Endothelial cell of umbilical vein (primary cell): ENCODE results near the gene AGAP3. TPM values are rescaled to one million over a fixed set of nuclear protein-coding genes. Genes with fewer than 3 reads are reported as not detected.

Experiments
- BruUV-seq: library from RNA; stranded (reverse); fragments of 400-500 nt; replicated peaks from 2 replicates; lab custom pipeline; 2021; lab: Mats Ljungman, UMichigan
- CTCF ChIA-PET: fragments of 300-600, 350-600 bp; sonication (Branson Sonifier 250); formaldehyde crosslinking; loops from one replicate; lab custom pipeline; 2021; ENCODE audit warnings: antibody characterized with exemption, inconsistent platforms; lab: Charles Lee
- POLR2A ChIA-PET: fragments of 300-600, 350-600 bp; sonication (Branson Sonifier 250); formaldehyde crosslinking; loops from one replicate; lab custom pipeline; 2021; ENCODE audit warnings: antibody characterized with exemption, inconsistent platforms; lab: Charles Lee
- DNase-seq: peaks from one replicate; pipeline ENCODE4 v3.0.0-alpha.2; 2011; ENCODE audit warnings: low read depth, low spot score
- FAIRE-seq: peaks from 2 replicates; lab custom pipeline; 2011; peaks lifted over from hg19 to GRCh38; lab: Jason Lieb, UNC
- H2AFZ ChIP-seq: 2 replicates; pipeline ENCODE4 v1.6.0; 2012; ENCODE audit warnings: low read depth, low read length, control low read depth, inconsistent platforms
- H3K27ac ChIP-seq: 2 replicates; pipeline ENCODE4 v1.5.1; 2011; ENCODE audit warnings: low read depth, mild to moderate bottlenecking, control low read depth, low read length, moderate library complexity; ENCODE audit not compliant: insufficient read depth
- H3K27me3 ChIP-seq, 2 experiments: 2 replicates each; pipeline versions ENCODE4 v1.6.0 to v1.6.1; 2011; ENCODE audit warnings: low read length in 2 of 2, mixed read lengths in 1 of 2; ENCODE audit not compliant: control insufficient read depth in 2 of 2, insufficient read depth in 2 of 2
- H3K36me3 ChIP-seq, 2 experiments: 2 replicates in 1 of 2; 3 replicates in 1 of 2; pipeline ENCODE4 v1.5.1; 2011; ENCODE audit warnings: low read length in 2 of 2, mild to moderate bottlenecking in 1 of 2, moderate library complexity in 1 of 2; ENCODE audit not compliant: control insufficient read depth in 2 of 2, insufficient read depth in 2 of 2; ENCODE audit errors: extremely low read depth in 1 of 2
- H3K4me1 ChIP-seq: 3 replicates; pipeline ENCODE4 v1.5.1; 2011; ENCODE audit warnings: mild to moderate bottlenecking, low read length; ENCODE audit not compliant: control insufficient read depth, insufficient read depth; ENCODE audit errors: extremely low read depth
- H3K4me2 ChIP-seq: 2 replicates; pipeline ENCODE4 v1.6.1; 2011; ENCODE audit warnings: low read length, control low read depth, mixed read lengths; ENCODE audit not compliant: insufficient read depth
- H3K4me3 ChIP-seq, 3 experiments: fragments of 200-600 bp in 1 of 3; sonication (generic), shearing (Covaris generic) in 1 of 3; replicated peaks in 1 of 3; 2 replicates each; pipeline ENCODE4 v1.5.1; 2011 to 2016; ENCODE audit warnings: control low read depth in 3 of 3, low read length in 3 of 3, mild to moderate bottlenecking in 2 of 3, inconsistent platforms in 1 of 3, low read depth in 1 of 3, moderate library complexity in 1 of 3; ENCODE audit not compliant: insufficient read depth in 1 of 3
- H3K79me2 ChIP-seq: 2 replicates; pipeline ENCODE4 v1.6.0; 2012; ENCODE audit warnings: low read length, inconsistent platforms; ENCODE audit not compliant: control insufficient read depth, insufficient read depth
- H3K9ac ChIP-seq: replicated peaks from 2 replicates; pipeline ENCODE3; 2011; ENCODE audit warnings: low read length, control low read depth; ENCODE audit not compliant: insufficient read depth; ENCODE audit errors: extremely low read depth
- H3K9me1 ChIP-seq: replicated peaks from 3 replicates; pipeline ENCODE4 v1.6.0; 2011; ENCODE audit warnings: mild to moderate bottlenecking, low read length; ENCODE audit not compliant: control insufficient read depth, insufficient read depth; ENCODE audit errors: extremely low read depth
- H3K9me3 ChIP-seq: replicated peaks from 2 replicates; pipeline ENCODE4 v1.5.1; 2012; ENCODE audit warnings: low read length, inconsistent platforms; ENCODE audit not compliant: control insufficient read depth, insufficient read depth
- H4K20me1 ChIP-seq: replicated peaks from 2 replicates; pipeline ENCODE3; 2011; ENCODE audit warnings: mild to moderate bottlenecking, low read length; ENCODE audit not compliant: control insufficient read depth, insufficient read depth; ENCODE audit errors: extremely low read depth
- EZH2 ChIP-seq: IDR thresholded peaks from 2 replicates; pipeline ENCODE4 v1.6.1; 2012; ENCODE audit warnings: borderline replicate concordance, low read depth, mild to moderate bottlenecking, moderate library complexity, low read length, inconsistent platforms; ENCODE audit not compliant: severe bottlenecking
- FOS ChIP-seq: IDR thresholded peaks from 2 replicates; pipeline ENCODE4 v1.6.1; 2011; ENCODE audit warnings: mild to moderate bottlenecking, low read length, moderate library complexity, borderline replicate concordance; ENCODE audit not compliant: insufficient read depth
- GATA2 ChIP-seq: IDR thresholded peaks from 2 replicates; pipeline ENCODE4 v1.7.0; 2011; ENCODE audit warnings: low read depth, mild to moderate bottlenecking, moderate library complexity, mixed read lengths, low read length; ENCODE audit not compliant: insufficient read length, insufficient read depth
- JUN ChIP-seq: IDR thresholded peaks from 2 replicates; pipeline ENCODE4 v1.6.1; 2011; ENCODE audit warnings: borderline replicate concordance, low read depth; ENCODE audit not compliant: insufficient read length, insufficient read depth
- MYC ChIP-seq: IDR thresholded peaks from one replicate; pipeline ENCODE4 v1.6.1; 2011; ENCODE audit warnings: mild to moderate bottlenecking, low read depth, low read length
- POLR2A ChIP-seq: IDR thresholded peaks from 2 replicates; pipeline ENCODE4 v1.6.1; 2012; ENCODE audit warnings: low read depth, mild to moderate bottlenecking, control low read depth, low read length
- POLR2AphosphoS5 ChIP-seq: IDR thresholded peaks from 2 replicates; pipeline ENCODE4 v1.6.1; 2012; ENCODE audit warnings: low read depth, mild to moderate bottlenecking, control low read depth, low read length, moderate library complexity; ENCODE audit not compliant: insufficient read depth
- dilution Hi-C: fragments of 300-500 bp; cut with MboI; formaldehyde crosslinking; loops from one replicate; pipeline ENCODE4 v1.15.0; 2019; ENCODE audit warnings: low sequenced_read_pairs; ENCODE audit not compliant: extremely low pct_ligation_motif_present
- intact Hi-C: fragments of 100-400 bp; cut with micrococcal nuclease; formaldehyde crosslinking; loops from one replicate; pipeline ENCODE4 v1.10.0; 2022
- polyA plus RNA-seq, 4 experiments: library from polyadenylated mRNA; depleted of rRNA in 3 of 4; stranded (reverse) in 3 of 4; unstranded in 1 of 4; fragments of >200 nt; gene quantifications; 2 replicates each; pipeline versions ENCODE4 v1.2.1 to v1.2.3, GENCODE V29; 2011 to 2012; ENCODE audit warnings: missing spikeins in 1 of 4
- total RNA-seq: library from RNA; stranded (reverse); gene quantifications from 2 replicates; pipeline ENCODE4 v1.2.3, GENCODE V29; 2021
- TF ChIP-seq, protein P1 (sequence below): IDR thresholded peaks from 2 replicates; pipeline ENCODE4 v1.6.1; 2011; ENCODE audit not compliant: insufficient read depth, insufficient read length
- TF ChIP-seq, protein P2 (sequence below), 2 donors: IDR thresholded peaks; 1 replicate in 1 of 2; 2 replicates in 1 of 2; pipeline ENCODE4 v1.5.1; 2011; ENCODE audit warnings: low read length in 2 of 2, mild to moderate bottlenecking in 2 of 2, moderate library complexity in 2 of 2, control low read depth in 1 of 2, inconsistent platforms in 1 of 2, low read depth in 1 of 2; ENCODE audit not compliant: insufficient read depth in 1 of 2; ENCODE audit errors: extremely low read depth in 1 of 2

The AGAP3 gene
- total and polyA plus RNA-seq, 2 donors (not counting 3 experiments of a cell fraction or from before 2014, with no cell fraction given), result 171 to 174 TPM

DNA sequence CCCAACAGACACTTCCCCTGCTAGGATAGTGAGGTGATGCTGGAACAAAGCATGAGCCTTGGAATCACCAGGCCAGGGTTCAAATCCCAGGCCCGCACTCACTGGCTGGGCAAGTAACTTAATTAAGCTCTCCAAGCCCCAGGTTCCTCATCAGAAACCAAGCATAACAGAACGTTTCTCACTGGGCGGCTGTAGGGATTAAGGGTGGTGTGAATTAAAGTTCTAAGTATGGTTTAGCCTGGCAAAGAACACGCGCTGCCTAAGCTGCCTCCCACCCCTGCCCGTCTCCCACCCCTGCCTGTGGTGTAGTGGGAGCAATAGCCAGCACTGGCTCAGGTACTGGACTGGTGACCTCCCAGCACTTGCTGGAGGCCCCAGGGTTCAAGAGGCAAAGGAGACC is 21.3 kb upstream of the AGAP3 start:
- Histone ChIP-seq H3K27ac (no peak overlapping the region), H3K9me1 (no peaks in the 10 kb centered on the region), H3K4me2 (no peak overlapping the region), H3K9ac (no peak overlapping the region), H3K36me3 (peaks cover 15 to 48% of the 10 kb centered on the region in 2 experiments), H4K20me1 (no peaks in the 10 kb centered on the region), H3K79me2 (peaks cover 30% of the 10 kb centered on the region), H2AFZ (no peak overlapping the region), H3K27me3 (no peaks in the 10 kb centered on the region), H3K4me3 (no peak overlapping the region), H3K4me1 (peaks cover 10% of the 10 kb centered on the region), H3K9me3 (no peaks in the 10 kb centered on the region)
- ChIA-PET POLR2A (no interaction called here), CTCF (no interaction called here)
- intact Hi-C loops (no loop called here), dilution Hi-C loops (no loop called here)
- DNase-seq (no peak), FAIRE-seq (no peak)
- no TSS peak for BruUV-seq
- TF ChIP-seq GATA2 (no peak), JUN (no peak), POLR2AphosphoS5 (no peak), POLR2A (no peak), EZH2 (no peak), FOS (no peak), MYC (no peak)
- TF ChIP-seq, protein P1, sequence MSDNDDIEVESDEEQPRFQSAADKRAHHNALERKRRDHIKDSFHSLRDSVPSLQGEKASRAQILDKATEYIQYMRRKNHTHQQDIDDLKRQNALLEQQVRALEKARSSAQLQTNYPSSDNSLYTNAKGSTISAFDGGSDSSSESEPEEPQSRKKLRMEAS, result no peak
- TF ChIP-seq, protein P2, sequence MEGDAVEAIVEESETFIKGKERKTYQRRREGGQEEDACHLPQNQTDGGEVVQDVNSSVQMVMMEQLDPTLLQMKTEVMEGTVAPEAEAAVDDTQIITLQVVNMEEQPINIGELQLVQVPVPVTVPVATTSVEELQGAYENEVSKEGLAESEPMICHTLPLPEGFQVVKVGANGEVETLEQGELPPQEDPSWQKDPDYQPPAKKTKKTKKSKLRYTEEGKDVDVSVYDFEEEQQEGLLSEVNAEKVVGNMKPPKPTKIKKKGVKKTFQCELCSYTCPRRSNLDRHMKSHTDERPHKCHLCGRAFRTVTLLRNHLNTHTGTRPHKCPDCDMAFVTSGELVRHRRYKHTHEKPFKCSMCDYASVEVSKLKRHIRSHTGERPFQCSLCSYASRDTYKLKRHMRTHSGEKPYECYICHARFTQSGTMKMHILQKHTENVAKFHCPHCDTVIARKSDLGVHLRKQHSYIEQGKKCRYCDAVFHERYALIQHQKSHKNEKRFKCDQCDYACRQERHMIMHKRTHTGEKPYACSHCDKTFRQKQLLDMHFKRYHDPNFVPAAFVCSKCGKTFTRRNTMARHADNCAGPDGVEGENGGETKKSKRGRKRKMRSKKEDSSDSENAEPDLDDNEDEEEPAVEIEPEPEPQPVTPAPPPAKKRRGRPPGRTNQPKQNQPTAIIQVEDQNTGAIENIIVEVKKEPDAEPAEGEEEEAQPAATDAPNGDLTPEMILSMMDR (IDR thresholded peaks at IDR 0.05; ENCODE audit: extremely low read depth in 1 of 2, insufficient read depth in 1 of 2, low read depth in 1 of 2, low read length in 2 of 2), result no peak
